HepG2 (cell line): ENCODE measurements around the gene AP2A2. TPM values are rescaled to one million over a fixed set of nuclear protein-coding genes. Genes with fewer than 3 reads are reported as not detected.
A peak's percentile ranks its signal among the peaks of the same experiment; 100 is the strongest.

Experiments
- FOXK2 ChIP-seq: fragments of 450-650 bp; IDR thresholded peaks from 2 replicates; pipeline ENCODE4 v1.6.1; 2016
- HHEX ChIP-seq: IDR thresholded peaks from 2 replicates; pipeline ENCODE4 v1.6.1; 2016; ENCODE audit warnings: control low read depth
- HIC2 ChIP-seq: sonication (generic); formaldehyde crosslinking; IDR thresholded peaks from 2 replicates; pipeline ENCODE4 v1.9.0; 2022; ENCODE audit warnings: low read depth, missing genetic modification reagents
- KDM5A ChIP-seq: fragments of 200-600 bp; sonication (generic); IDR thresholded peaks from 2 replicates; pipeline ENCODE4 v1.7.0; 2018; ENCODE audit warnings: antibody characterized with exemption, mild to moderate bottlenecking, low read length, borderline replicate concordance
- KDM6A ChIP-seq: IDR thresholded peaks from 2 replicates; pipeline ENCODE4 v1.6.1; 2016; ENCODE audit warnings: low read depth
- MYNN ChIP-seq: sonication (generic); formaldehyde crosslinking; IDR thresholded peaks from 2 replicates; pipeline ENCODE4 v1.4.0; 2020; ENCODE audit warnings: mild to moderate bottlenecking, low read depth, missing genetic modification reagents
- RBM22 ChIP-seq: fragments of 200-400 bp; formaldehyde crosslinking; optimal IDR thresholded peaks from 2 replicates; pipeline ENCODE3; 2017; ENCODE audit warnings: mild to moderate bottlenecking, low read length, moderate library complexity
- ZBTB26 ChIP-seq: IDR thresholded peaks from 2 replicates; pipeline ENCODE4 v1.6.1; 2016; ENCODE audit warnings: missing compliant biosample characterization, missing genetic modification reagents, borderline replicate concordance
- ZNF7 ChIP-seq: IDR thresholded peaks from 2 replicates; pipeline ENCODE4 v1.6.1; 2016; ENCODE audit warnings: missing biosample characterization, missing genetic modification reagents
- polyA plus RNA-seq, 8 experiments: library from polyadenylated mRNA; depleted of rRNA in 3 of 8; stranded (reverse) in 7 of 8; unstranded in 1 of 8; fragments of >200 nt; fragmentation: Illumina TruSeq in 4 of 8; extraction: Trizol in 4 of 8; gene quantifications; 2 replicates each; pipeline versions ENCODE4 v1.2.1 to v1.2.3, GENCODE V29; 2011 to 2016; ENCODE audit warnings: low read depth in 4 of 8, missing spikeins in 1 of 8, mixed read lengths in 1 of 8; ENCODE audit not compliant: insufficient read depth in 1 of 8
- total RNA-seq, 5 experiments: library from RNA; depleted of rRNA; stranded (reverse); fragments of >200 nt; fragmentation: Illumina TruSeq; extraction: Trizol; gene quantifications; 2 replicates each; pipeline ENCODE4 v1.2.3, GENCODE V29; 2016; ENCODE audit warnings: low read depth in 1 of 5
- TF ChIP-seq, protein P1 (sequence below), 2 experiments: sonication (generic) in 1 of 2; formaldehyde crosslinking in 1 of 2; IDR thresholded peaks; 2 replicates each; pipeline versions ENCODE4 v1.4.0 to v1.6.1; 2018 to 2020; ENCODE audit warnings: missing genetic modification reagents in 2 of 2, borderline replicate concordance in 1 of 2, low read depth in 1 of 2, mild to moderate bottlenecking in 1 of 2, missing biosample characterization in 1 of 2
- TF ChIP-seq, protein P2 (sequence below): sonication (generic); formaldehyde crosslinking; IDR thresholded peaks from 2 replicates; pipeline ENCODE4 v1.8.0; 2022; ENCODE audit warnings: missing genetic modification reagents, mild to moderate bottlenecking, moderate library complexity, borderline replicate concordance
- TF ChIP-seq, protein P3 (sequence below): sonication (generic); formaldehyde crosslinking; IDR thresholded peaks from 2 replicates; pipeline ENCODE4 v1.4.0; 2020; ENCODE audit warnings: missing genetic modification reagents, borderline replicate concordance

The AP2A2 gene
- total and polyA plus RNA-seq, 2 of the 13 experiments (the other 11 are each of a cell fraction or from before 2014, with no cell fraction given) = 25.7 to 75.7 TPM

GRCh38 chr11:952406-953385, 27.0 kb downstream of the AP2A2 start (continued):
- TF ChIP-seq KDM6A (CRISPR knock-in tag) (peak; percentile 66; the same call in 1 of the 2 replicates), MYNN (CRISPR knock-in tag) (no peak), RBM22 (no peak), FOXK2 (peak; percentile 93), ZNF7 (CRISPR knock-in tag) (no peak), HHEX (CRISPR knock-in tag) (no peak), HIC2 (CRISPR knock-in tag) (no peak; the same call in 1 of the 2 replicates), KDM5A (no peak; the same call in 1 of the 2 replicates), ZBTB26 (no peak)
- TF ChIP-seq, protein P1, sequence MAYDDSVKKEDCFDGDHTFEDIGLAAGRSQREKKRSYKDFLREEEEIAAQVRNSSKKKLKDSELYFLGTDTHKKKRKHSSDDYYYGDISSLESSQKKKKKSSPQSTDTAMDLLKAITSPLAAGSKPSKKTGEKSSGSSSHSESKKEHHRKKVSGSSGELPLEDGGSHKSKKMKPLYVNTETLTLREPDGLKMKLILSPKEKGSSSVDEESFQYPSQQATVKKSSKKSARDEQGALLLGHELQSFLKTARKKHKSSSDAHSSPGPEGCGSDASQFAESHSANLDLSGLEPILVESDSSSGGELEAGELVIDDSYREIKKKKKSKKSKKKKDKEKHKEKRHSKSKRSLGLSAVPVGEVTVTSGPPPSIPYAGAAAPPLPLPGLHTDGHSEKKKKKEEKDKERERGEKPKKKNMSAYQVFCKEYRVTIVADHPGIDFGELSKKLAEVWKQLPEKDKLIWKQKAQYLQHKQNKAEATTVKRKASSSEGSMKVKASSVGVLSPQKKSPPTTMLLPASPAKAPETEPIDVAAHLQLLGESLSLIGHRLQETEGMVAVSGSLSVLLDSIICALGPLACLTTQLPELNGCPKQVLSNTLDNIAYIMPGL (CRISPR knock-in tag; IDR thresholded peaks at IDR 0.05; ENCODE audit: borderline replicate concordance in 1 of 2, low read depth in 1 of 2) = peak; percentile 19 to 27; a peak in 1 of 4 replicates
- TF ChIP-seq, protein P2, sequence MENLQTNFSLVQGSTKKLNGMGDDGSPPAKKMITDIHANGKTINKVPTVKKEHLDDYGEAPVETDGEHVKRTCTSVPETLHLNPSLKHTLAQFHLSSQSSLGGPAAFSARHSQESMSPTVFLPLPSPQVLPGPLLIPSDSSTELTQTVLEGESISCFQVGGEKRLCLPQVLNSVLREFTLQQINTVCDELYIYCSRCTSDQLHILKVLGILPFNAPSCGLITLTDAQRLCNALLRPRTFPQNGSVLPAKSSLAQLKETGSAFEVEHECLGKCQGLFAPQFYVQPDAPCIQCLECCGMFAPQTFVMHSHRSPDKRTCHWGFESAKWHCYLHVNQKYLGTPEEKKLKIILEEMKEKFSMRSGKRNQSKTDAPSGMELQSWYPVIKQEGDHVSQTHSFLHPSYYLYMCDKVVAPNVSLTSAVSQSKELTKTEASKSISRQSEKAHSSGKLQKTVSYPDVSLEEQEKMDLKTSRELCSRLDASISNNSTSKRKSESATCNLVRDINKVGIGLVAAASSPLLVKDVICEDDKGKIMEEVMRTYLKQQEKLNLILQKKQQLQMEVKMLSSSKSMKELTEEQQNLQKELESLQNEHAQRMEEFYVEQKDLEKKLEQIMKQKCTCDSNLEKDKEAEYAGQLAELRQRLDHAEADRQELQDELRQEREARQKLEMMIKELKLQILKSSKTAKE = no peak
- TF ChIP-seq, protein P3, sequence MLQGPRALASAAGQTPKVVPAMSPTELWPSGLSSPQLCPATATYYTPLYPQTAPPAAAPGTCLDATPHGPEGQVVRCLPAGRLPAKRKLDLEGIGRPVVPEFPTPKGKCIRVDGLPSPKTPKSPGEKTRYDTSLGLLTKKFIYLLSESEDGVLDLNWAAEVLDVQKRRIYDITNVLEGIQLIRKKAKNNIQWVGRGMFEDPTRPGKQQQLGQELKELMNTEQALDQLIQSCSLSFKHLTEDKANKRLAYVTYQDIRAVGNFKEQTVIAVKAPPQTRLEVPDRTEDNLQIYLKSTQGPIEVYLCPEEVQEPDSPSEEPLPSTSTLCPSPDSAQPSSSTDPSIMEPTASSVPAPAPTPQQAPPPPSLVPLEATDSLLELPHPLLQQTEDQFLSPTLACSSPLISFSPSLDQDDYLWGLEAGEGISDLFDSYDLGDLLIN (CRISPR knock-in tag) = no peak
